ENCODE results near the gene MSRB2. TPM values are rescaled to one million over a fixed set of nuclear protein-coding genes. Genes with fewer than 3 reads are reported as not detected.

Gene MSRB2
- total RNA-seq, 4 donors from 2014 or later: 9.1 to 17.6 (median 13.8) TPM

DNA sequence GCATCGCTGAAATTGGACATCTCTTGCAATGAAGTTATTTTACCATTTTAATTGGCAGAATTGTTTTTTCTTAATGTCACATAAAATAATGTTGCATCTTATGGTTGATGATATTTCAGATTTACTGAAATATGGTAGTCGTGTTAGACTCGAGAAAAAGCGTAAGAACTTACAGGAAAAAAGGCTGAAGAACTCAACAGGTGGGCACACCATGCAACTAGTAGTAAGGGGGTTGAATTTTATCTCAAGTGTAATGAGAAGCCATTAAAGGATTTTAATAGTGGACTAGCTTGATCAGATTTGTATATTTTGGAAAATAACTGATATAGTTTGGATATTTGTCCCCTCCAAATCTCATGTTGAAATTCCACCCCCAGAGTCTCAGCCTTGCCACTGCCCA is 41.1 kb downstream of the MSRB2 start:
- DNase-seq: no peak
- Histone ChIP-seq H3K4me3 (no peak overlapping the region), H3K36me3 (no peaks in the 10 kb centered on the region), H3K27me3 (no peaks in the 10 kb centered on the region), H3K4me1 (no peaks in the 10 kb centered on the region), H3K9me3 (no peaks in the 10 kb centered on the region), H3K27ac (no peak overlapping the region)
- TF ChIP-seq CTCF (IDR thresholded peaks at IDR 0.05) (no peak), POLR2A (IDR thresholded peaks at IDR 0.05) (no peak)

DNA sequence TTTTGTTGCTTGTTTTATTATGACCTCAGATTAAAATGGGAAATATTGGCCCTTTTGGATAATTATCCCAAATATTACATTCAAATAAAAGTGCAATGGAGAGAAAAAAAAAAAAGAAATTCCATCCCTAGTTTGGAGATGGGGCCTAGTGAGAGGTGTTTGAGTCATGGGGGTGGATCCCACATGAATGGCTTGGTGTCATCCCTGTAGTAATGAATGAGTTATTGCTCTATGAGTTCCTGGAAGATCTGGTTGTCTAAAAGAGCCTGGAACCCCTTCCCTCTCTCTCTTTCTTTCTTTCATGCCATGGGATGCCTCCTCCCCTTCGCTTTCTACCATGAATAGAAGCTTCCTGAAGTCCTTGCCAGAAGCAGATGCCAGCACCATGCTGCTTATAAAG is 44.3 kb downstream of the MSRB2 start:
- no peak for TF ChIP-seq POLR2A (IDR thresholded peaks at IDR 0.05)
- TF ChIP-seq CTCF (IDR thresholded peaks at IDR 0.05): no peak
- H3K9me3 ChIP-seq: no peaks in the 10 kb centered on the region
- DNase-seq: no peak
- H3K36me3 ChIP-seq: no peaks in the 10 kb centered on the region
- no peak overlapping the region for H3K27ac ChIP-seq
- no peaks in the 10 kb centered on the region for H3K27me3 ChIP-seq
- no peaks in the 10 kb centered on the region for H3K4me1 ChIP-seq
- no peak overlapping the region for H3K4me3 ChIP-seq

- no peak overlapping the region for H3K4me3 ChIP-seq
Observed at GRCh38 chr10:23141995-23142394, 46.6 kb downstream of the MSRB2 start.

GRCh38 chr10:23146258-23146657 is 50.9 kb downstream of the MSRB2 start:
- Histone ChIP-seq H3K27me3 (no peaks in the 10 kb centered on the region), H3K36me3 (no peaks in the 10 kb centered on the region), H3K27ac (no peak overlapping the region), H3K9me3 (no peaks in the 10 kb centered on the region), H3K4me1 (no peaks in the 10 kb centered on the region), H3K4me3 (no peak overlapping the region)
- no peak for DNase-seq
- TF ChIP-seq CTCF (IDR thresholded peaks at IDR 0.05): no peak
- no peak for TF ChIP-seq POLR2A (IDR thresholded peaks at IDR 0.05)

More at GRCh38 chr10:23141995-23142394, 46.6 kb downstream of the MSRB2 start:
- Histone ChIP-seq H3K9me3 (no peaks in the 10 kb centered on the region), H3K27me3 (no peaks in the 10 kb centered on the region), H3K27ac (no peak overlapping the region), H3K36me3 (no peaks in the 10 kb centered on the region), H3K4me1 (no peaks in the 10 kb centered on the region)
- DNase-seq: no peak
- TF ChIP-seq POLR2A (IDR thresholded peaks at IDR 0.05) (no peak), CTCF (IDR thresholded peaks at IDR 0.05) (no peak)

GRCh38 chr10:23147035-23147434 is 51.7 kb downstream of the MSRB2 start:
- H3K36me3 ChIP-seq: no peaks in the 10 kb centered on the region
- H3K4me1 ChIP-seq: no peaks in the 10 kb centered on the region
- no peak overlapping the region for H3K4me3 ChIP-seq
- H3K27ac ChIP-seq: no peak overlapping the region
- H3K27me3 ChIP-seq: no peaks in the 10 kb centered on the region
- TF ChIP-seq CTCF (IDR thresholded peaks at IDR 0.05) (no peak), POLR2A (IDR thresholded peaks at IDR 0.05) (no peak)
- H3K9me3 ChIP-seq: no peaks in the 10 kb centered on the region
- no peak for DNase-seq

- no peak for DNase-seq
- no peak overlapping the region for H3K27ac ChIP-seq
- H3K9me3 ChIP-seq: no peaks in the 10 kb centered on the region
- H3K4me3 ChIP-seq: no peak overlapping the region
- no peaks in the 10 kb centered on the region for H3K4me1 ChIP-seq
- no peaks in the 10 kb centered on the region for H3K27me3 ChIP-seq
- TF ChIP-seq CTCF (IDR thresholded peaks at IDR 0.05): no peak
- TF ChIP-seq POLR2A (IDR thresholded peaks at IDR 0.05): no peak
- no peaks in the 10 kb centered on the region for H3K36me3 ChIP-seq
Observed at GRCh38 chr10:23148214-23148613, 52.8 kb downstream of the MSRB2 start.

Measured in Peyer's patch (tissue), 4 donors.